Right lobe of liver (tissue), 6 donors: ENCODE measurements around the gene KCTD19. TPM values are rescaled to one million over a fixed set of nuclear protein-coding genes. Genes with fewer than 3 reads are reported as not detected.

Experiments used
- ATAC-seq, 4 donors: fragments of 200-7000 bp; cut with Tn5 transposase; one replicate each; pipeline ENCODE4 v1.9.1; 2020; ENCODE audit warnings: mild to moderate bottlenecking in 4 of 4, moderate library complexity in 4 of 4
- DNase-seq, 3 donors: peaks; one replicate each; pipeline ENCODE4 v3.0.0-alpha.2; 2020
- H3K27ac ChIP-seq, 3 donors: fragments of 200-600 bp; one replicate each; pipeline ENCODE4 v1.8.0; 2022
- H3K27me3 ChIP-seq, 2 donors: fragments of 200-600 bp; one replicate each; pipeline ENCODE4 v1.8.0; 2022
- H3K36me3 ChIP-seq, 4 donors: fragments of 200-600 bp; sonication (generic) in 1 of 4; one replicate each; pipeline versions ENCODE4 v1.5.1 to v1.8.0; 2017 to 2022; ENCODE audit warnings: control low read depth in 1 of 4
- H3K4me1 ChIP-seq, 4 donors: fragments of 200-600 bp; sonication (generic) in 1 of 4; one replicate each; pipeline versions ENCODE4 v1.5.1 to v1.8.0; 2017 to 2022; ENCODE audit warnings: control low read depth in 1 of 4
- H3K4me3 ChIP-seq, 3 donors: fragments of 200-600 bp; one replicate each; pipeline ENCODE4 v1.8.0; 2022
- H3K9me3 ChIP-seq, 4 donors: fragments of 200-600 bp; sonication (generic) in 1 of 4; one replicate each; pipeline versions ENCODE4 v1.5.1 to v1.8.0; 2017 to 2022; ENCODE audit warnings: control low read depth in 1 of 4
- CTCF ChIP-seq, 4 donors: fragments of 200-600 bp in 3 of 4; fragments of 450-650 bp in 1 of 4; IDR thresholded peaks; one replicate each; pipeline versions ENCODE4 v1.5.1 to v1.8.0; 2016 to 2022; ENCODE audit warnings: antibody characterized with exemption in 4 of 4, mild to moderate bottlenecking in 2 of 4
- POLR2A ChIP-seq: fragments of 450-650 bp; IDR thresholded peaks from one replicate; pipeline ENCODE4 v1.6.1; 2017; ENCODE audit warnings: antibody characterized with exemption, mild to moderate bottlenecking
- WGBS: methylation state at CpG from one replicate; pipeline ENCODE4 v1.1.6; 2018; ENCODE audit warnings: low coverage, low lambda C conversion rate; ENCODE audit not compliant: insufficient coverage; ENCODE audit errors: missing lambda C conversion rate; 5-methylcytosine and 5-hydroxymethylcytosine counted together
- intact Hi-C, 2 donors: fragments of 100-400 bp; cut with DNase I; formaldehyde crosslinking; loops; one replicate each; pipeline versions ENCODE4 v1.11.2 to v1.14.1; 2022
- total RNA-seq, 6 experiments: library from RNA; depleted of rRNA in 2 of 6; stranded (reverse); fragments of >200 nt in 2 of 6; fragmentation: NEBNext Ultra II Directional in 3 of 6; extraction: Animal tissue kit (Norgen Biotek cat#: 25700) in 3 of 6; gene quantifications; one replicate each; pipeline versions ENCODE4 v1.1.0 to v1.2.4, GENCODE V29; 2016 to 2023
- donor health status: DM: no; HTN: yes; CAD: no.
- donor health status: DM: no; HTN: no; CAD: no.
- donor health status: DM: no; HTN: no; CAD: no.
- donor health status: DM: no; HTN: yes; CAD: no.
- donor health status: DM: no; HTN: yes; CAD: no.

KCTD19 gene
- total RNA-seq, 6 experiments from 2014 or later, result not detected

- H3K27ac ChIP-seq, result peak overlapping the region; percentile 65 to 82 (median 69)
- H3K36me3 ChIP-seq, result no peaks in the 10 kb centered on the region
- intact Hi-C loops, result no loop called here
- peaks cover 0 to 46% (median 0%) of the 10 kb centered on the region in 4 donors for H3K4me1 ChIP-seq
- ATAC-seq (peak; percentile 7 to 26 (median 14)), DNase-seq (peak; percentile 65 to 74 (median 66))
- H3K9me3 ChIP-seq, result no peaks in the 10 kb centered on the region
- no peak for TF ChIP-seq CTCF (IDR thresholded peaks at IDR 0.05)
- no peak for TF ChIP-seq POLR2A
- 0% methylated on average over 7 of the region's 26 CpGs for WGBS
- H3K27me3 ChIP-seq, result peaks cover 0 to 10% of the 10 kb centered on the region in 2 donors
- H3K4me3 ChIP-seq, result peak overlapping the region; percentile 58 to 66 (median 64)
Observed at GRCh38 chr16:67246756-67247191, 79.8 kb downstream of the KCTD19 start.

GRCh38 chr16:67246081-67246755 lies 80.3 kb downstream of the KCTD19 start:
- H3K4me1 ChIP-seq, result peaks cover 0 to 48% (median 0%) of the 10 kb centered on the region in 4 donors

GRCh38 chr16:67245674-67246080 lies 80.9 kb downstream of the KCTD19 start:
- intact Hi-C loops, result no loop called here
- DNase-seq (no peak), ATAC-seq (no peak)
- no peak for TF ChIP-seq CTCF (IDR thresholded peaks at IDR 0.05)
- no peak for TF ChIP-seq POLR2A
- no peaks in the 10 kb centered on the region for H3K9me3 ChIP-seq
- peaks cover 0 to 53% (median 0%) of the 10 kb centered on the region in 4 donors for H3K4me1 ChIP-seq
- H3K4me3 ChIP-seq, result peak overlapping the region; percentile 58 to 66 (median 64)
- peaks cover 0 to 10% of the 10 kb centered on the region in 2 donors for H3K27me3 ChIP-seq
- no peaks in the 10 kb centered on the region for H3K36me3 ChIP-seq
- WGBS, result 35% methylated on average over 7 of the region's 8 CpGs
- H3K27ac ChIP-seq, result peak overlapping the region; percentile 65 to 82 (median 69)

More at GRCh38 chr16:67246081-67246755, 80.3 kb downstream of the KCTD19 start:
- TF ChIP-seq POLR2A (no peak), CTCF (IDR thresholded peaks at IDR 0.05) (peak; percentile 2 to 30 (median 20))
- DNase-seq (peak; percentile 71 to 77 (median 76)), ATAC-seq (peak; percentile 33 to 54 (median 40))
- H3K9me3 ChIP-seq, result no peaks in the 10 kb centered on the region
- peak overlapping the region; percentile 65 to 82 (median 69) for H3K27ac ChIP-seq
- intact Hi-C loops, result no loop called here
- peak overlapping the region; percentile 58 to 66 (median 64) for H3K4me3 ChIP-seq
- H3K27me3 ChIP-seq, result peaks cover 0 to 10% of the 10 kb centered on the region in 2 donors
- no peaks in the 10 kb centered on the region for H3K36me3 ChIP-seq
- 4% methylated on average over 9 of the region's 48 CpGs for WGBS

GRCh38 chr16:67245186-67245585 lies 81.4 kb downstream of the KCTD19 start:
- intact Hi-C loops, result no loop called here
- DNase-seq (peak in 2 of 3 donors; percentile 13 to 24), ATAC-seq (no peak)
- Histone ChIP-seq H3K36me3 (no peaks in the 10 kb centered on the region), H3K27me3 (peaks cover 0 to 10% of the 10 kb centered on the region in 2 donors), H3K4me3 (no peak overlapping the region), H3K27ac (peak overlapping the region; percentile 53 to 81 (median 65)), H3K4me1 (peaks cover 0 to 56% (median 0%) of the 10 kb centered on the region in 4 donors), H3K9me3 (no peaks in the 10 kb centered on the region)
- TF ChIP-seq CTCF (IDR thresholded peaks at IDR 0.05), result no peak
- TF ChIP-seq POLR2A, result no peak
- 62% methylated on average over 3 of the region's 4 CpGs for WGBS
